Measurements from ENCODE around the gene RGS9. TPM values are rescaled to one million over a fixed set of nuclear protein-coding genes. Genes with fewer than 3 reads are reported as not detected.

RGS9 gene
- total RNA-seq, 4 donors from 2014 or later = 1.2 to 4.4 (median 2.8) TPM

DNA sequence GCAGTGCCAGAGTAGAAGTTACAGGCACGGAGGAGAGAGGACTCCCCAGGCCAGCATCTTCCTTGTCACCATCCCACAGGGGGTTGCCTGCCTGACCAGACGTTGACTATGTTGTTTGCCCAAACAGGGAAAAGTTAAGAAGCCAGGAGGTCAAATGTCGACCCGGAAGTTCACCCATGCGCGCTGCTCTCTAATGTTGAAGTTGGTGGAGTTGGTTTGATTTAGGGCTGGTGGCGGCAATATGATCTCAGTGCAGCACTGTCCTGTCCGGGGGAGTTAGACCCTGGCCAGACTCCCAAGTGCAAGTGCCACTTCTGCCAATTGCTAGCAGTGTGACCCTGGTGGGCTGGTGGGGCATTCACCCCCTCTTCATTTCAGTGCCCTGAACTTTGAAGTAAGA, 30.4 kb downstream of the RGS9 start:
- no peaks in the 10 kb centered on the region for H3K36me3 ChIP-seq
- H3K27me3 ChIP-seq = no peaks in the 10 kb centered on the region
- intact Hi-C loops (cut with DNase I; ENCODE audit: low total_unique reads) = no loop called here

DNA sequence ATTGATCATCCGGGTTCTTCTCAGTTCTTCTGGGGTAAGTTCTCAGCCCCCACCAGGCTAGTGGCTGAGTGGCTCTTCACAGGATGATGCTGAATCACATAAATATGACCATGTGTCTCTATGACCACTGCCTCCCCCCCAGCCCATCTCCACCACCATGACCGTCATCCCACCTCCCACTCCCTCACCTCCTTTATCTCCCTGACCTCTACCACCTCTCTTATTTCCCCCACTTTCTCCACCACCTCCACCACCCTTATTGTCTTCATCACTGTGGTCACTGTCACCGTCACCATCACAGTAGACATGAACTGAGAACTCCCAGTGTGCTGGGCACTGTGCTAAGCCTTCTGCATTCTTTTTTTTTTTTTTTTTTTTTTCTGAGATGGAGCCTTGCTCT, 32.5 kb downstream of the RGS9 start:
- intact Hi-C loops (cut with DNase I; ENCODE audit: low total_unique reads) = no loop called here
- H3K36me3 ChIP-seq = no peaks in the 10 kb centered on the region
- TF ChIP-seq POLR2A (IDR thresholded peaks at IDR 0.05) = no peak
- TF ChIP-seq, protein P1, sequence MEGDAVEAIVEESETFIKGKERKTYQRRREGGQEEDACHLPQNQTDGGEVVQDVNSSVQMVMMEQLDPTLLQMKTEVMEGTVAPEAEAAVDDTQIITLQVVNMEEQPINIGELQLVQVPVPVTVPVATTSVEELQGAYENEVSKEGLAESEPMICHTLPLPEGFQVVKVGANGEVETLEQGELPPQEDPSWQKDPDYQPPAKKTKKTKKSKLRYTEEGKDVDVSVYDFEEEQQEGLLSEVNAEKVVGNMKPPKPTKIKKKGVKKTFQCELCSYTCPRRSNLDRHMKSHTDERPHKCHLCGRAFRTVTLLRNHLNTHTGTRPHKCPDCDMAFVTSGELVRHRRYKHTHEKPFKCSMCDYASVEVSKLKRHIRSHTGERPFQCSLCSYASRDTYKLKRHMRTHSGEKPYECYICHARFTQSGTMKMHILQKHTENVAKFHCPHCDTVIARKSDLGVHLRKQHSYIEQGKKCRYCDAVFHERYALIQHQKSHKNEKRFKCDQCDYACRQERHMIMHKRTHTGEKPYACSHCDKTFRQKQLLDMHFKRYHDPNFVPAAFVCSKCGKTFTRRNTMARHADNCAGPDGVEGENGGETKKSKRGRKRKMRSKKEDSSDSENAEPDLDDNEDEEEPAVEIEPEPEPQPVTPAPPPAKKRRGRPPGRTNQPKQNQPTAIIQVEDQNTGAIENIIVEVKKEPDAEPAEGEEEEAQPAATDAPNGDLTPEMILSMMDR (IDR thresholded peaks at IDR 0.05 in 4 of 5, conservative IDR thresholded peaks at IDR 0.05 in 1 of 5) = no peak
- ATAC-seq = no peak
- in situ Hi-C loops (cut with MboI; ENCODE audit: low sequenced_read_pairs in 4 of 4) = no loop called here
- H3K9me3 ChIP-seq = no peaks in the 10 kb centered on the region
- no peaks in the 10 kb centered on the region for H3K4me1 ChIP-seq
- no peak for DNase-seq
- H3K4me3 ChIP-seq = no peak overlapping the region
- no peak overlapping the region for H3K27ac ChIP-seq
- no peaks in the 10 kb centered on the region for H3K27me3 ChIP-seq

More for the DNA sequence above, 30.4 kb downstream of the RGS9 start:
- Histone ChIP-seq H3K4me3 (no peak overlapping the region), H3K27ac (no peak overlapping the region), H3K9me3 (no peaks in the 10 kb centered on the region), H3K4me1 (no peaks in the 10 kb centered on the region)
- in situ Hi-C loops (cut with MboI; ENCODE audit: low sequenced_read_pairs in 4 of 4) = no loop called here
- ATAC-seq (no peak), DNase-seq (no peak)
- TF ChIP-seq POLR2A (IDR thresholded peaks at IDR 0.05) = no peak
- TF ChIP-seq, protein P1 (IDR thresholded peaks at IDR 0.05 in 4 of 5, conservative IDR thresholded peaks at IDR 0.05 in 1 of 5) = no peak

DNA sequence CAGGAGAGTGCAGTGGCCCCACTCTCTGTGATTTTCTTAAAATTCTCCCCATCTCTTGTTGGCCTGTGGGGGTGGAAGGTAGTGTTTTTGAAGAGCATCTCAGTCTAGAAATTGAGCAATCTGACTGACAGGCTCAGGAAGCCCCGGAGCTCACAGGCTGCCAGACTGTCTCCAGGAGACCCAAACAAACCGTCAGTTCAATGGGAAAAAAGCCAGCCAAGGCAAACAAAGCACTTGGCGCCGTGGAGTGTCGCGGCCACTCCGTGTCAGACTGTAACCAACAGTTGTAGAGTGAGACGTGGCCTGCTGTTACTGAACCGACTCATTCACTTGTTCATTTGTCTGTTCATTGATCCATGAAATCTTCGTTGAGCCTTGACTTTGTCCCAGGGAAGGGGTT, 33.7 kb downstream of the RGS9 start:
- TF ChIP-seq POLR2A (IDR thresholded peaks at IDR 0.05) = no peak
- TF ChIP-seq, protein P1 (IDR thresholded peaks at IDR 0.05 in 4 of 5, conservative IDR thresholded peaks at IDR 0.05 in 1 of 5) = no peak
- DNase-seq (no peak), ATAC-seq (no peak)
- intact Hi-C loops (cut with DNase I; ENCODE audit: low total_unique reads) = no loop called here
- H3K4me3 ChIP-seq = no peak overlapping the region
- H3K27me3 ChIP-seq = no peaks in the 10 kb centered on the region
- no peak overlapping the region for H3K27ac ChIP-seq
- H3K4me1 ChIP-seq = no peaks in the 10 kb centered on the region
- in situ Hi-C loops (cut with MboI; ENCODE audit: low sequenced_read_pairs in 4 of 4) = no loop called here
- H3K36me3 ChIP-seq = no peaks in the 10 kb centered on the region
- no peaks in the 10 kb centered on the region for H3K9me3 ChIP-seq

DNA sequence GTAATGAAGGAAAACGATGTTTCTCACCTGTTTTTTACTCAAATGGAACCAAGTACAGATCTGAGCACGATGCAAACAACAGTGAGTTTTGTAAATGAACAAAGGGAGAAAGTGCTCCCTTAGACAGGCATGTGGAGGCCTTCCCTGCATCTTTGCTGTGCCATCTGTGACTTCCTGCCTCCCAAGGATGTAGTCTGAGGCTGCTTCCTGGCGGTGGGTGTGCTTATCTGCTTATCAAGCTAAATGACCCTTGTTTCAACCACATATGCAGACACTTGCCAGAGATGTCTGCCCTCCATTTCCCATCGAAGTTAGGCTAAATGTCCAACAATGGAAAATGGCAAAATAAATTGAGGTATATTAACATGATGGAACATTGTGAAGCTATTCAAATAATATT, 34.6 kb downstream of the RGS9 start:
- Histone ChIP-seq H3K36me3 (no peaks in the 10 kb centered on the region), H3K4me1 (no peaks in the 10 kb centered on the region), H3K27ac (no peak overlapping the region), H3K27me3 (no peaks in the 10 kb centered on the region), H3K4me3 (no peak overlapping the region), H3K9me3 (no peaks in the 10 kb centered on the region)
- ATAC-seq (no peak), DNase-seq (no peak)
- TF ChIP-seq, protein P1 (IDR thresholded peaks at IDR 0.05 in 4 of 5, conservative IDR thresholded peaks at IDR 0.05 in 1 of 5) = no peak
- no peak for TF ChIP-seq POLR2A (IDR thresholded peaks at IDR 0.05)
- in situ Hi-C loops (cut with MboI; ENCODE audit: low sequenced_read_pairs in 4 of 4) = no loop called here
- intact Hi-C loops (cut with DNase I; ENCODE audit: low total_unique reads) = no loop called here

DNA sequence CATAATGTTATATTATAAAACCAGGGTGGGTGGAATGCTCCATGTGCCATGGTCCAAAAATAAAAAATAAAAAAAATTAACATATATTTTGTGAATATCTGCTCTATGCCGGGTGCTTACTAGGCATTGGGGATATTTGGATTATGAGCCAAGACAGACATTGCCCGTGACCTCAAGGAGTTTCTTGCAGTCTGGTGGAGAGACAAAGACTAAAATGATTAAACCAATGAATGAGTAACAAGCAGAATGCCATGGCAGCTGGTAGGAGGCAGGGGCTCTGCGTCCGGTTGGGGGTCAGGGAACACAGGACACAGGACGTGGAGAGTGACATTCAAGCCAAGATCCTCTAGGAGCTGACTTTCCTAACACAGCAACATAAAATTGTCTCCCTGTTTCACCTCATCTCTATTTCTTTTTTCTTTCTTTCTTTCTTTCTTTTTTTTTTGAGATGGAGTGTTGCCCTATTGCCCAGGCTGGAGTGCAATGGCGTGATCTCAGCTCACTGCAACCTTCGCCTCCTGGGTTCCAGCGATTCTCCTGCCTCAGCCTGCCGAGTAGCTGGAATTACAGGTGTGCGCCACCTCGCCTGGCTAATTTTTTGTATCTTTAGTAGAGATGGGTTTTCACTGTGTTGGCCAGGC, 35.4 kb downstream of the RGS9 start:
- in situ Hi-C loops (cut with MboI; ENCODE audit: low sequenced_read_pairs in 4 of 4) = no loop called here
- H3K27me3 ChIP-seq = no peaks in the 10 kb centered on the region
- H3K4me3 ChIP-seq = no peak overlapping the region
- intact Hi-C loops (cut with DNase I; ENCODE audit: low total_unique reads) = no loop called here
- no peaks in the 10 kb centered on the region for H3K36me3 ChIP-seq
- H3K9me3 ChIP-seq = no peaks in the 10 kb centered on the region
- no peaks in the 10 kb centered on the region for H3K4me1 ChIP-seq
- DNase-seq (no peak), ATAC-seq (no peak)
- H3K27ac ChIP-seq = no peak overlapping the region
- TF ChIP-seq POLR2A (IDR thresholded peaks at IDR 0.05) = no peak
- TF ChIP-seq, protein P1 (IDR thresholded peaks at IDR 0.05 in 4 of 5, conservative IDR thresholded peaks at IDR 0.05 in 1 of 5) = no peak

Data from gastrocnemius medialis (tissue), 4 donors.